Neural cell (in vitro differentiated cells): ENCODE results near the gene LGALS3BP. TPM values are rescaled to one million over a fixed set of nuclear protein-coding genes. Genes with fewer than 3 reads are reported as not detected.

Experiments
- H2AFZ ChIP-seq: fragments of 200-600, 300-800 bp; sonication (generic), shearing (Covaris generic); 2 replicates; pipeline ENCODE4 v1.6.0; 2014; ENCODE audit warnings: low read depth, mild to moderate bottlenecking, antibody characterized with exemption, low read length, moderate library complexity
- H3F3A ChIP-seq: fragments of 200-600 bp; shearing (Covaris generic); 2 replicates; pipeline ENCODE4 v1.6.1; 2016; ENCODE audit warnings: mild to moderate bottlenecking, moderate library complexity, mixed read lengths, antibody characterized with exemption, low read length; ENCODE audit not compliant: insufficient read depth, poor library complexity, severe bottlenecking
- H3K27ac ChIP-seq: fragments of 200-600, 300-800 bp; sonication (generic), shearing (Covaris generic); 2 replicates; pipeline ENCODE4 v1.5.1; 2014; ENCODE audit warnings: mild to moderate bottlenecking, low read length, moderate library complexity
- H3K27me3 ChIP-seq: fragments of 300-800, 200-600 bp; sonication (generic), shearing (Covaris generic); 2 replicates; pipeline ENCODE4 v1.6.0; 2014; ENCODE audit warnings: mild to moderate bottlenecking, low read depth, low read length, moderate library complexity; ENCODE audit not compliant: insufficient read depth
- H3K36me3 ChIP-seq: fragments of 300-800, 200-600 bp; sonication (generic), shearing (Covaris generic); 2 replicates; pipeline ENCODE4 v1.5.1; 2014; ENCODE audit warnings: mild to moderate bottlenecking, antibody characterized with exemption, low read length, moderate library complexity; ENCODE audit not compliant: insufficient read depth
- H3K4me2 ChIP-seq: fragments of 300-800, 200-600 bp; sonication (generic), shearing (Covaris generic); 2 replicates; pipeline ENCODE4 v1.6.0; 2014; ENCODE audit warnings: mild to moderate bottlenecking, low read length
- H3K4me3 ChIP-seq: fragments of 300-800, 200-600 bp; sonication (generic), shearing (Covaris generic); 2 replicates; pipeline ENCODE4 v1.5.1; 2014; ENCODE audit warnings: mild to moderate bottlenecking, low read length, moderate library complexity
- H3K79me2 ChIP-seq: fragments of 200-600 bp; shearing (Covaris generic); replicated peaks from 2 replicates; pipeline ENCODE4 v1.6.0; 2014; ENCODE audit warnings: mild to moderate bottlenecking, low read length, moderate library complexity; ENCODE audit not compliant: insufficient read depth
- H3K9ac ChIP-seq: fragments of 300-800, 200-600 bp; sonication (generic), shearing (Covaris generic); 2 replicates; pipeline ENCODE4 v1.6.1; 2016; ENCODE audit warnings: mild to moderate bottlenecking, low read length, mixed read lengths
- H3K9me2 ChIP-seq: fragments of 200-600 bp; shearing (Covaris generic); 2 replicates; pipeline ENCODE4 v1.6.1; 2016; ENCODE audit warnings: mild to moderate bottlenecking, low read length, mixed read lengths; ENCODE audit not compliant: insufficient read depth
- H3K9me3 ChIP-seq: fragments of 200-600, 300-800 bp; sonication (generic), shearing (Covaris generic); 2 replicates; pipeline ENCODE4 v1.6.1; 2016; ENCODE audit warnings: mild to moderate bottlenecking, mixed run types, low read length, moderate library complexity, mixed read lengths
- H4K20me1 ChIP-seq: fragments of 200-600 bp; shearing (Covaris generic); 2 replicates; pipeline ENCODE4 v1.6.1; 2016; ENCODE audit warnings: mild to moderate bottlenecking, mixed run types; ENCODE audit not compliant: insufficient read depth
- CTCF ChIP-seq: fragments of 450-650 bp; IDR thresholded peaks from 2 replicates; pipeline ENCODE4 v1.5.1; 2014; ENCODE audit warnings: antibody characterized with exemption, mild to moderate bottlenecking, moderate library complexity; ENCODE audit not compliant: poor library complexity, severe bottlenecking
- EP300 ChIP-seq: fragments of 450-650 bp; conservative IDR thresholded peaks from 2 replicates; pipeline ENCODE4 v1.6.1; 2014; ENCODE audit warnings: antibody characterized with exemption, mild to moderate bottlenecking, moderate library complexity; ENCODE audit not compliant: poor library complexity, severe bottlenecking
- EZH2 ChIP-seq: fragments of 200-600, 300-800 bp; shearing (Covaris generic), sonication (generic); IDR thresholded peaks from 2 replicates; pipeline ENCODE4 v1.6.1; 2014; ENCODE audit warnings: antibody characterized with exemption, low read length, borderline replicate concordance, mild to moderate bottlenecking; ENCODE audit not compliant: insufficient read depth, poor library complexity, severe bottlenecking
- MXI1 ChIP-seq: fragments of 450-650 bp; conservative IDR thresholded peaks from 2 replicates; pipeline ENCODE4 v1.6.1; 2014; ENCODE audit warnings: antibody characterized with exemption, mild to moderate bottlenecking; ENCODE audit not compliant: poor library complexity, severe bottlenecking
- POLR2AphosphoS5 ChIP-seq: IDR thresholded peaks from 2 replicates; pipeline ENCODE4 v1.6.1; 2012
- RAD21 ChIP-seq: fragments of 450-650 bp; conservative IDR thresholded peaks from 2 replicates; pipeline ENCODE4 v1.6.1; 2014; ENCODE audit warnings: antibody characterized with exemption, mild to moderate bottlenecking, moderate library complexity
- REST ChIP-seq: IDR thresholded peaks from 2 replicates; pipeline ENCODE4 v1.6.1; 2012; ENCODE audit warnings: borderline replicate concordance
- SMC3 ChIP-seq: fragments of 450-650 bp; conservative IDR thresholded peaks from 2 replicates; pipeline ENCODE4 v1.6.1; 2014; ENCODE audit warnings: antibody characterized with exemption, mild to moderate bottlenecking, moderate library complexity; ENCODE audit not compliant: poor library complexity
- TAF1 ChIP-seq: IDR thresholded peaks from 2 replicates; pipeline ENCODE4 v1.6.1; 2012; ENCODE audit warnings: low read depth
- polyA plus RNA-seq: library from polyadenylated mRNA; depleted of rRNA; stranded (reverse); fragments of >200 nt; gene quantifications from 2 replicates; pipeline ENCODE4 v1.2.3, GENCODE V29; 2014

Gene LGALS3BP
- polyA plus RNA-seq, 1 donor from 2014 or later, result 5.4 TPM

- no peaks in the 10 kb centered on the region for H3K27me3 ChIP-seq
Observed at GRCh38 chr17:79002291-79002690, 22.6 kb upstream of the LGALS3BP start.

More at GRCh38 chr17:79002291-79002690, 22.6 kb upstream of the LGALS3BP start:
- H3K4me2 ChIP-seq, result no peak overlapping the region
- H3K9me2 ChIP-seq, result no peaks in the 10 kb centered on the region
- H3F3A ChIP-seq, result no peaks in the 10 kb centered on the region
- H4K20me1 ChIP-seq, result no peaks in the 10 kb centered on the region
- no peaks in the 10 kb centered on the region for H3K79me2 ChIP-seq
- H3K4me3 ChIP-seq, result no peak overlapping the region
- no peaks in the 10 kb centered on the region for H3K36me3 ChIP-seq
- H3K9ac ChIP-seq, result no peak overlapping the region
- TF ChIP-seq REST, result no peak
- no peak for TF ChIP-seq SMC3
- TF ChIP-seq TAF1, result no peak
- no peak for TF ChIP-seq EZH2
- TF ChIP-seq CTCF, result no peak
- TF ChIP-seq POLR2AphosphoS5, result no peak
- TF ChIP-seq MXI1, result no peak
- no peak for TF ChIP-seq RAD21
- no peak for TF ChIP-seq EP300
- H3K27ac ChIP-seq, result no peak overlapping the region
- H3K9me3 ChIP-seq, result no peaks in the 10 kb centered on the region
- no peak overlapping the region for H2AFZ ChIP-seq
